ENCODE data around the gene NHERF2.

GRCh38 chr16:2015947-2016208 is 10.8 kb upstream of the NHERF2 start:
- TF ChIP-seq HMGXB4 (CRISPR knock-in tag; IDR thresholded peaks at IDR 0.05) (no peak), SMAD4 (CRISPR knock-in tag; conservative IDR thresholded peaks at IDR 0.05) (no peak), CTCF (IDR thresholded peaks at IDR 0.05 in 2 of 3, conservative IDR thresholded peaks at IDR 0.05 in 1 of 3; ENCODE audit: insufficient read depth in 2 of 3, low read depth in 1 of 3, low read length in 3 of 3) (no peak), ELF4 (CRISPR knock-in tag; IDR thresholded peaks at IDR 0.05) (no peak), ZC3H4 (CRISPR knock-in tag; IDR thresholded peaks at IDR 0.05; ENCODE audit: borderline replicate concordance) (no peak), HNRNPH1 (optimal IDR thresholded peaks at IDR 0.05; ENCODE audit: low read depth, low read length) (no peak), ZBTB40 (IDR thresholded peaks at IDR 0.05) (no peak), ZBTB40 (CRISPR knock-in tag; IDR thresholded peaks at IDR 0.05) (no peak), TCF3 (CRISPR knock-in tag; IDR thresholded peaks at IDR 0.05) (no peak), PRPF4 (IDR thresholded peaks at IDR 0.05; ENCODE audit: insufficient read depth, low read depth, low read length, poor library complexity, severe bottlenecking) (no peak)

Data from K562 (cell line).